NCI-H524 treated with DMSO at 0.1 percent for 48 hours (cell line): ENCODE results near the gene TRPM1.

Experiments used
- DNase-seq: peaks from one replicate; lab custom pipeline; 2025; lab: John Stamatoyannopoulos, UW

The TRPM1 gene

DNA sequence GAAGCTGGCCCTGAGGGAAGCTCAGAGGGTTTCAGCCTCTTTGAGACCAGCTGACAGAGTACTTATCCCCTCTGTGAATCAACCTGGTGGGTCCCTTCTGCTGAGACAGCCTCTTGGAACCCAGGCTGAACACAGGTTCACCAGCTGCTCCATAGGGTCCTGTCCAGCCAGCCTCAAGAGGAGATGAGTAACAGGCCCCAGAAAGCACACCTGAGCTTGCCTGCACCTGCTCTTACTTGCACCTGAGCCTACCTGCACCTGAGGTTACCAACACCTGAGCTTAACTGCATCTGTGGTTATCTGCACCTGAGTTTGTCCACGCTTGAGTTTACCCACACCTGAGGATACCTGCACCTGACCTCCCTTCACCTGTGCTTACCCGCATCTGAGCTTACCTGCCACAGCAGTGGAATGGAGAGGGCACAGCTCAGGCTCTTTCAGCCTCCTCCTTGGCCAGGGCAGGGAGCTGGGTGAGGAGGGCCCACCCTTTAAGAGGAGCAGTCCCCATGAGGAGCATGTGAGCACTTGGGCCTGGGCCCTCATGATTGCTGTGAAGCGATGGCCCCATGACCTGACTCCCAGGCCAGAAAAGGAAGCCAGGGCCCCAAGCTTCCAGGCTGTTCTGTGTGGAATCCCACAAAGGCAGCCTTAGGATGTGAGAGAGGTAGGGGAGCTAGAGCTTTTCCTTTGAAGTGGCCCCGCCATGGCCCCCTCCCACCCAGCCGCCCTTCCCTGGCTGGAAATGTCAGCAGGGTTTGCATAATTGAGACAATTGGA, at the start of gene TRPM1:
TRPM1 (minus strand) TSS at position 464 of the 777 bp plus-strand sequence. CDS start 20,370 bp downstream, outside the sequence.
- DNase-seq, result no peak

DNA sequence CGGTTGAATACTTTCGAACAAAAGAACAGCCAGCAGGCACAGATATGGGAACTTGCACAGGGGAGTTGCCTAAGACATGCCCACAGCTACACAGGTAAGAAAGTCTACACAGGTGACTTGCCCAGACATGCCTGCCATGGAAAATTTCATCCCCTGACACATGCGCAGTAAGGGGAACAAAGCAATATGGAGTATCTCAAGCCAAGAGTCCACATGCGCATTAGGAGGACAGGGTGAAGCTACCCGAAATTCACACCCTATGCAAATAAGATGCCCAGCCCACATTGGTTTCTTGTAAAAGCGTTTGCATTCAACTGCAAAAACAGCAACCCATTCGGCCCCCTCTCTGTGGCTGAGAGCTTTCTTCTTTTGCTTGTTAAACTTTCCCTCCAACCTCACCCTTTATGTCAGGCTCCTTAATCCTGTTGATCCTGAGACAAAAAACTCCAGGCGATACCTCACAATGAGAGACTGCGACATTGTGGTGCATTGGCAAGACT, 49.3 kb upstream of the TRPM1 start:
- no peak for DNase-seq

GRCh38 chr15:31149987-31150386, 48.5 kb upstream of the TRPM1 start:
- no peak for DNase-seq

- no peak for DNase-seq
Measured at GRCh38 chr15:31149088-31149505, 47.6 kb upstream of the TRPM1 start.

- DNase-seq, result no peak
Measured at GRCh38 chr15:31148297-31149087, 47.0 kb upstream of the TRPM1 start.

DNA sequence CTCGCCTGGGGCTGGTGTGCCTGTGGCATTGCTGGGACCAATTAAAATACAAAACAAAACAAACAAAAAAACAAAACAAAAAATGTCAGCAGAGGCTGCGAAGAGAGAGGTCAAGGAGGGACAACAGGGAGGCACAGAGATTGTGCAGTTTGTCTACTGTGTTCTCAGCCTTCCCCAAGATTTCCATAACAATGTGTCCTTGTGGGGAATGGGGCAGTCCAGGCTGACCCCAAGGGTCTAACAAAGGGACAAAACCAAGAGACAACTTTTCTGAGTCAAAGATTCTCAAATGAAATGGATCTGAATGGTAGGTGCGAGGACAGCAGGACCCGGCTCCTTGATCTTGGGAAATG, 46.4 kb upstream of the TRPM1 start:
- DNase-seq, result no peak

DNA sequence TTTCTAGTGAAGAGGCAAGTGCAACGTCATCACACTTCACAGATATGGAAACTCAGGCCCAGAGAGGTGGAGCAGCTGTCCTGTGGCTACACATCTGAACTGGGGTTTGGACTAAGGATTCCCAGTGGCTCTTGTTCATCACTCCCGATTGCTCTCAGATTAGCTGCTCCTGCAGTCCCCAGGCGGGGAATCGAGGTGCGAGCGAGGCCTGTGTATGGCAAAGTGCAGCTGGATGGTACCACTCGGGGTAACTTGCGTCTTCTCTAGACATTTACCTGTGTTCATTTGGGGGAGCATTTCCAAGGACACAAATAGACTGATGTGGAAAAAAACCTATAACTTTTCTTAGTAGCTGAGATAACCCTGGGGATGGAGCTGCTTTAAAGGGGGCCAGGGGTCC, 45.9 kb upstream of the TRPM1 start:
- no peak for DNase-seq

GRCh38 chr15:31145271-31145911, 43.9 kb upstream of the TRPM1 start:
- no peak for DNase-seq

DNA sequence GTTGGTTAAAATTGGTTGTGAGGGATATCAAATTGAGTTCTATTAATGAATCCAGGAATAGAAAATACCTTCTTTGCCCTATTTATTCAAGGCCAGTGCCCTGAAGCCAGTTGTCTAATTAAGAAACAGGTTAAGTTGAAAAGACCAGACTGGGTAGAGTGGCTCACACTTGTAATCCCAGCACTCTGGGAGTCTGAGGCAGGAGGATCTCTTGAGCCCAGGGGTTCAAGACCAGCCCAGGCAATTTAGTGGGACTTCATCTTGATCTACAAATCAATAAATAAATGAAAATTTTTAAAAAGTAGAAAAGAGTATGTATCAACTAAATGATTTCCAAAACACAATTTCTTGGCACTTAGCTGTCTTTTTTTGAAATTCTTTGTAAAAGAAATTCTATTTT, 40.3 kb upstream of the TRPM1 start:
- DNase-seq, result no peak

GRCh38 chr15:31136607-31137328, 35.2 kb upstream of the TRPM1 start:
- DNase-seq, result no peak

GRCh38 chr15:31136016-31136415, 34.5 kb upstream of the TRPM1 start:
- no peak for DNase-seq

DNA sequence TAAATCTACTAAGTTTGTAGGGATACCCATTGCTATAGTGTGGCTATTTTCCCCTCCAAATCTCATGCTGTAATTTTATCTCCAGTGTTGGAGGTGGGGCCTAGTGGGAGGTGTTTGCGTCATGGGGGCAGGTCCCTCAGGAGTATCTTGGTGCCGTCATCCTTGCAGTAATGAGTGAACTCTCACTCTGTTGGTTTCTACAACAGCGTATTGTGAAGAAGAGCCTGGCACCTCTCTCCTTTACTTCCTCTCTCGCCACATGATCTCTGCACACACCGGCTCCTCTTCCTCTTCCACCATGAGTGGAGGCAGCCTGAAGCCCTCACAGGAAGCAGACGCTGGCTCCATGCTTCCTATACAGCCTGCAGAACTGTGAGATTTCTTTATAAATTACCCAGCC, 34.0 kb upstream of the TRPM1 start:
- no peak for DNase-seq

GRCh38 chr15:31133890-31134289, 32.4 kb upstream of the TRPM1 start:
- DNase-seq, result no peak

DNA sequence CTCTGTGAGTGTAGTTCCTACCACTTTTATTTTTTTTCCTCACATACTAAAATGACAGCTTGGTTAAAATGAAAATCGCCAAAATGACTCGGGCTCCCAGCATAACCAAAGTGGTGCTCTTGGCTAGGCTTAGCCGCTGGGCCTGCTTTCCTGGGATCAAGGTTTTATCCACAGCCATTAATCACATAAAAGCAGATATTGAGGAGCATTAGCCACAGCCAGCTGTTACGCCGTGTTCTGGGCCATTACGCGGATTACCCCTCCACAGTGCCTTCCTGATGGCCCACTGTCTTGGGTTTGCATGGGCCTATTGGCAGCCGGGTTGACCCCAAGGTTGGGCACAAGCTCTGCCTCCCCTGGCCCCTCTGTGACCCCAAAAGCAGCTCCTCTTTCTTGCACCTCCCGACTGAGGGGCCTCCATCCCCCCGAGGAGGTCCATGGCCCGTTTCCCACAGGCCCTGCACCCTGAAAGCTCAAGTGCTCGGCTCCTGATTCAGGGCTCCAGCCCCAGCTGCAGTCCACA, 30.4 kb upstream of the TRPM1 start:
- peak; percentile 94 for DNase-seq

DNA sequence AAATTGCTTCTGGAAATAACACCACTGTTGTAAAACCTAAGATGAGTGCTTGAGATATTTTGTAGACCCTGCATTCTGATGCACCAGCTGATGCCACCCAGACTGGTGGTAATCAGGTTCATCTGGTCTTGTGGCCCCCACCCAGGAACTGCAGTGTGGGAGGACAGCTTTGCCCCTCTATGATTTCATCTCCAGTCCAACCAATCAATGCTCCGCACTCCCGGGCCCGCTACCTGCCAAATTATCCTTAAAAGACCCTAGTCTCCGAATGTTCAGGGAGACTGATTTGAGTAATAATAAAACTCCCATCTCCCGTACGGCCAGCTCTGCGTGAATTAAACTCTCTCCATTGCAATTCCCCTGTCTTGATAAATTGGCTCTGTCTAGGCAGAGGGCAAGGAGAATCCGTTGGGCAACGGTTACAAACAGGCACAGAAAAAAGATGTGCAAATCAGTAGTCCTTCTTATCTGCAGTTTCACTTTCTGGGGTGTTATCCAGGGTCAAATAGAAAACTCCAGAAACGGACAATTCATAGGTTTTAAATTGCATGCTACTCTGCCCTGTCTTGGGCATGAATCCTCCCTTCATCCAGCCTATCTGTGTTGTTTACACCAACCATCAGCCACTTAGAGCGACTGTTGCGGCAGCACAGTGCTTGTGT, 29.2 kb upstream of the TRPM1 start:
- no peak for DNase-seq

DNA sequence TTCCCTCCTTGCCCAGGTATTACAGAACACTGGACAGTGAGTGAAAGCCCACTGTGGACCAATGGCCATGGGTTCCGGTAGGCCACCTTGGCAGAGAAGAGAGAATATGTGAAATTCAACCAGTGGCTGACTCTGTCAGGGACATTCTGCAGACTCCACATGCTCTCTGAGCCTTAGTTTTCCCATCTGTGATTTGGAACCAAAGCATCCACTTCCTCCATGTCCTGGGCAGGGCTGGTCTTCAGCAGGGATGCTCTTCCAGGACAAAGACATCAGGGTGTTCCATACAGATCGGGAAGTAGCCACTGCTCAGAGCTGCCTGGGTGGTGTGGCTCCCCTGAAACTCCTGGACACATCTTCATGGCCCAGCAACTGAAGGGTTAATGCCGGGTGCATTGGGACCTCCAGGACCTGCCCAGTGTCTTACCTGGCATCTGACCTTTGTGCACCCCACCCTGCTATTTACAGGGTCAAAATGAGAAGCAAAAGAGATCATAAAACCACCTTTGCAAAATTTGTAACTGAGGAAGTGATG, 28.3 kb upstream of the TRPM1 start:
- DNase-seq, result no peak

GRCh38 chr15:31128919-31129768, 27.6 kb upstream of the TRPM1 start:
- DNase-seq, result no peak

DNA sequence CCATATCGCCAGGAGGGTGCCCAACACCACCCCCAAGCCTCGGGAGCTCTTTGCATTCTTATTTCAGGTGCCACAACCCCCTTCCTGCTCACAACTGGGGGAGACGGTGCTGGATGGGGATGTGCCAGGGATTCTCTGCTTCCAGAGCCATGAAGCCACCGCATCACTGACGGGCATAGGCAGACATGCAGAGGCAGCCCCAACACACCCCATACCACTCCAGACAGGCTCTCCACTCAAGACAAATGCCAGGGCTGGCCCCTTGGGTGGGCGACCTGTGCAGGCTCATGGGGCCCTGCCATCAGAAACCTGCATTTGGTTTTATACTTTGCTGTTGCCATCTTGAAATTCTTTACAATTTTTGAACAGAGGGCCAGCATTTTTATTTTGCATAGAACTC, 27.0 kb upstream of the TRPM1 start:
- DNase-seq, result no peak

DNA sequence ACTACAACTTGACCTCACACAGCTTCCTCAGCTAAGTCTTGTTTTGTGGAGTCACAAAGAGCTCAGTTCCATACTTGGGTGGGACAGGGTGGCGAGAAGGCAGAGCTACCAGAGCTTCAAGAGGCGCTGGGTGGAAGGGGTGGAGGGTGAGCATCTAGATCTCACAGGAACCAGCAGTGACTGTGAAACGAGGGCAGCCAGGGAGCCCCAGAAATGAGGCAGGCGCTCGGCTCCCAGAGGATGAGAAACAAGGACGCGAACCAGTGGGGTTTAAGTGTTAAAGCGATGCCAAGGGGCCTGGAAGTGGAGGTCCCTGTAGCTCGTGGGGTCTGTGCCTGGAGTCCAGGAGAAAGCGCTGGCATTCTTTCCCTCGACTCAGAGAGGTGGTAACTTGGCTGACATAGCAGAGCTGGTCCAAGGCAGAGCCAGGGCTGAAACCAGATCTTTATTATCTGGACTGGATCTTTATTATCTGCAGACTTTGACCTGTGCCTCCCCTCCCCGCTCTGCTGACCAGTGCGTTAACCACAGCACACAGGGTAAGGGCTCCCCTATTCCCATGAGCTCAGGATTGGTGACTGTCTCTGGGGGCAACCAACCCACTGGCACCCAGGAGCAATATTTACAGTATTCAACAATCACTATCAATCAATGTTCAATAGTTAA, 26.2 kb upstream of the TRPM1 start:
- DNase-seq, result no peak

GRCh38 chr15:31125061-31125460, 23.5 kb upstream of the TRPM1 start:
- DNase-seq, result no peak
